D721Med (cell line): ENCODE results near the gene ZDHHC14.
"Not testable (repeated sequence)": the region's sequence is repeated elsewhere in the genome, so short reads cannot be mapped to it uniquely, and the experiment has no call there.

Experiments used
- DNase-seq: peaks from one replicate; pipeline ENCODE4 v3.0.0; 2011; ENCODE audit warnings: low spot score; ENCODE audit not compliant: insufficient read length
- FAIRE-seq: peaks from 2 replicates; lab custom pipeline; 2011; peaks lifted over from hg19 to GRCh38; lab: Jason Lieb, UNC
- CTCF ChIP-seq: IDR thresholded peaks from 2 replicates; pipeline ENCODE4 v1.5.1; 2012; ENCODE audit warnings: mild to moderate bottlenecking, control low read depth; ENCODE audit not compliant: insufficient read depth; ENCODE audit errors: missing control alignments

The ZDHHC14 gene

DNA sequence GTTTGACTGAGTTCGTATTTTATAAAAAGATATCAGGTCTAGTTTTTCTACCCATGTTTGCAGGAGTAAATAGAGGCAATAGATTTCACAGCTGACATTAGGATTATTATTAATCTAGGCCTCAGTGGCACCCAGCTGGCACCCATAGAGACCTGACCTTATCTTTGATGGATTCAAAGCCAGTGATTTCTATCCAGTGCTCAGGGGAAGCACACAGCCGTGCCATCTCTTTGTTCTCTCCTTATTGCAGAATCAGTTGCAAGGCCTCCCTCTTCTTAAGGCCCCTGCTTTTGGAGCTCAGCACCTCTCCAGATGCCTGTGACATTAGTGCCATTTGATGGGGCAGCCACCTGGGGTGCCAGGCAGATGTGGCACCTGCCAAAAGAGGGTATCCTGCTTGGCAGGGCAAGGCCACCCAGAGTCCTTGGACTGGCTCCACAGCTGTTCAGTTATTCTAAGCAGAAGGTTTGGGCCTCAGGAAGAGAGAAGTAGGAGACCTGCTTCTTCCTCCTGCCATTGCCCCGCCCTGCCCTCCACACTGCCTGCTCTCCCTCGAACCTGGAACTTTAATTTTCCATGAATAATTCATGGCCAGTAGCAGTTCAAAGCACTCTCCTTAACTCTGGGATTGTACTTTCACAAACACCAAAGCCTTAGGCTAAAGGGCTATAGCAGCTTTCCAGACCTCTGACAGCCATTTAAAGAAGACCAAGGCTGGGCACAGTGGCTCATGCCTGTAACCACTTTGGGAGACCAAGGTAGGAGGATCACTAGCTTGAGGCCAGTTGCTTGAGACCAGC lies 206.3 kb downstream of the ZDHHC14 start:
- DNase-seq (no peak), FAIRE-seq (no peak)
- no peak for TF ChIP-seq CTCF

DNA sequence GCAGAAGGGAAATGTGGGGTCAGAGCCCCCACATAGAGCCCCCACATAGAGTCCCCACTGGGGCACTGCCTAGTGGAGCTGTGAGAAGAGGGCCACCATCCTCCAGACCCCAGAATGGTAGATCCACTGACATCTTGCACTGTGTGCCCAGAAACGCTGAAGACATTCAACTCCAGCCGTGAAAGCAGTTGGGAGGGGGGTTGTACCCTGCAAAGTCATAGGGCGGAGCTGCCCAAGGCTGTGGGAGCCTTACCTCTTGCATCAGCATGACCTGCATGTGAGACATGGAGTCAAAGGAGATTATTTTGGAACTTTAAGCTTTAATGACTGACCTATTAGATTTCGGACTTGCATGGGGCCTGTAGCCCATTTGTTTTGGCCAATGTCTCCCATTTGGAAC lies 209.7 kb downstream of the ZDHHC14 start:
- not testable (repeated sequence) for FAIRE-seq, DNase-seq

DNA sequence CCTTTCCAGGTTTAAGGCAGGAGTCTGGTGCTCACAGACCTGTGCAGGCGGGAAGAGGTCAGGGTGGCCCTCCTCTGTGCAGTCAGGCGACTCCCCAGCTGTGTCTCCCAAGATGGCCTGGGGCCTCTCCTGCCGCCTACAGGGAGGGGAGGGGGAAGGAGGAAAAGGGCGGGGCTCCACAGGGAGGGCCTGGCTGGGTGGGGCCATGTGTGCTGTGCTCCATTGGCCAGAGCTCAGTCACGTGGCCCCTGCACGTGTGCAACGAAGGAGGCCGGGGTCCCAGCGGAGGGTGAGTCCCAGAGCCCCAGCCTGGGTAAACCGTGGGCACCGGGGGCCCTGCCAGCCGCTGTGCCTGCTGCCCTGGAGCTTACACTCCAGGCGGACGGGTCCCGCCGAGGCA lies 211.6 kb downstream of the ZDHHC14 start:
- no peak for TF ChIP-seq CTCF
- FAIRE-seq (no peak), DNase-seq (no peak)

DNA sequence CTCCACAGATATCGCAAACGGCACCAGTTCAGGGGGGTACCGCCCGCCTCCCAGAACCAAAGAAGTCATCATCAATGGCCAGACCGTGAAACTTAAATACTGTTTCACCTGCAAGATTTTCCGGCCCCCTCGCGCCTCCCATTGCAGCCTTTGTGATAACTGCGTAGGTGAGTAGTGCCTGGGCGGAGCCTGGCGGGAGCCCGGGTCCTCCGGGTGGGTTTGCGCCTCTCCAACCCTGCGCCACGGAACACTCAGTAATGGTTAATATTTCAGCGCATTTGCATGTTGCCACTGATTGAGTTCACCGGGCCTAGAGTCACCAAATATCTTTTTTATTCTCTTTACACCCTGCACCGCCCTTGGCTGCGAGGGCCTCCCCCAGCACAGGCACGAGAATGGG lies 212.0 kb downstream of the ZDHHC14 start:
- DNase-seq (no peak), FAIRE-seq (no peak)
- TF ChIP-seq CTCF: no peak

- FAIRE-seq: no peak
- no peak for TF ChIP-seq CTCF
These were observed 212.6 kb downstream of the ZDHHC14 start for GRCh38 chr6:157593596-157593995.

GRCh38 chr6:157594292-157594691 lies 213.3 kb downstream of the ZDHHC14 start:
- no peak for TF ChIP-seq CTCF
- no peak for FAIRE-seq
- no peak for DNase-seq

More at GRCh38 chr6:157593596-157593995, 212.6 kb downstream of the ZDHHC14 start:
- no peak for DNase-seq

- no peak for DNase-seq
- no peak for FAIRE-seq
These were observed 214.8 kb downstream of the ZDHHC14 start for GRCh38 chr6:157595768-157596167.

More at GRCh38 chr6:157595768-157596167, 214.8 kb downstream of the ZDHHC14 start:
- TF ChIP-seq CTCF: no peak
